HT1080 (cell line): ENCODE results near the gene ADCY6. TPM values are rescaled to one million over a fixed set of nuclear protein-coding genes. Genes with fewer than 3 reads are reported as not detected.
"Not testable (repeated sequence)": the region's sequence is repeated elsewhere in the genome, so short reads cannot be mapped to it uniquely, and the experiment has no call there.

Source experiments
- DNase-seq: peaks from one replicate; pipeline ENCODE4 v3.0.0-alpha.2; 2015; ENCODE audit warnings: low read depth
- small RNA-seq: library from RNA; depleted of rRNA; stranded (forward); fragments of <200 nt; gene quantifications from one replicate; pipeline ENCODE3, GENCODE V24; 2014
- total RNA-seq: library from RNA; depleted of rRNA; stranded (reverse); fragments of >200 nt; shearing (Covaris generic); gene quantifications from 2 replicates; pipeline ENCODE4 v1.2.3, GENCODE V29; 2014; rRNA removed

Gene ADCY6
- total RNA-seq, 1 experiment from 2014 or later, result 14.5 TPM

GRCh38 chr12:48764521-48764920, 24.4 kb downstream of the ADCY6 start:
- DNase-seq, result peak; percentile 60

- no peak for DNase-seq
These were observed 30.2 kb downstream of the ADCY6 start for GRCh38 chr12:48758737-48759136.

- peak; percentile 23 for DNase-seq
These were observed 30.7 kb downstream of the ADCY6 start for GRCh38 chr12:48758186-48758585.

- no peak for DNase-seq
These were observed 38.0 kb downstream of the ADCY6 start for GRCh38 chr12:48750769-48751356.

GRCh38 chr12:48750215-48750614, 38.7 kb downstream of the ADCY6 start:
- DNase-seq, result no peak

- no peak for DNase-seq
These were observed 44.5 kb downstream of the ADCY6 start for GRCh38 chr12:48744251-48745008.

GRCh38 chr12:48739618-48740269, 49.1 kb downstream of the ADCY6 start:
- no peak for DNase-seq

- DNase-seq, result no peak
These were observed 52.4 kb downstream of the ADCY6 start for GRCh38 chr12:48736456-48736855.

GRCh38 chr12:48728807-48729206, 60.1 kb downstream of the ADCY6 start:
- DNase-seq, result no peak

- DNase-seq, result not testable (repeated sequence)
These were observed 68.2 kb downstream of the ADCY6 start for GRCh38 chr12:48720737-48721136.

- not testable (repeated sequence) for DNase-seq
These were observed 68.7 kb downstream of the ADCY6 start for GRCh38 chr12:48720171-48720570.

- not testable (repeated sequence) for DNase-seq
These were observed 69.9 kb downstream of the ADCY6 start for GRCh38 chr12:48719002-48719401.

- DNase-seq, result peak; percentile 11
These were observed 71.6 kb downstream of the ADCY6 start for GRCh38 chr12:48717252-48717695.

- DNase-seq, result peak; percentile 100
These were observed 72.2 kb downstream of the ADCY6 start, which contains the start of gene CCNT1 for GRCh38 chr12:48716493-48717251. Gene CCNT1, minus strand, starts transcription at chr12:48716707. Its CDS starts 32 bp downstream, at chr12:48716675.

Small RNA genes within 50 kb of the gene (small RNA-seq; reads per million reads assigned to genes)
- gene MIR4701, result not detected
- not detected for gene RF00019

Other genes starting within 250 kb of the ADCY6 start
- 0.13 TPM in 1 of 2 replicates, not detected in the other for gene LALBA, start 219.0 kb downstream of the ADCY6 start, total RNA-seq
- 54.1 and 55.0 TPM in 2 replicates for gene KANSL2, start 106.9 kb downstream of the ADCY6 start, total RNA-seq
- gene CCNT1, start 72.4 kb downstream of the ADCY6 start, total RNA-seq, result 33.6 and 45.5 TPM in 2 replicates
- 13.3 and 15.1 TPM in 2 replicates for gene CACNB3, start 29.4 kb upstream of the ADCY6 start, total RNA-seq
- gene DDX23, start 63.1 kb upstream of the ADCY6 start, total RNA-seq, result 82.8 and 90.7 TPM in 2 replicates
- 0.07 and 0.11 TPM in 2 replicates for gene RND1, start 76.8 kb upstream of the ADCY6 start, total RNA-seq
- gene FKBP11, start 136.4 kb upstream of the ADCY6 start, total RNA-seq, result 9.8 and 13.0 TPM in 2 replicates
- gene ARF3, start 168.4 kb upstream of the ADCY6 start, total RNA-seq, result 108 and 163 TPM in 2 replicates
- gene WNT10B, start 182.6 kb upstream of the ADCY6 start, total RNA-seq, result 0.71 and 2.1 TPM in 2 replicates
- gene WNT1, start 189.2 kb upstream of the ADCY6 start, total RNA-seq, result not detected in 2 replicates
- gene DDN, start 210.3 kb upstream of the ADCY6 start, total RNA-seq, result 0.24 and 0.50 TPM in 2 replicates
- gene PRKAG1, start 229.7 kb upstream of the ADCY6 start, total RNA-seq, result 101 and 104 TPM in 2 replicates